GM19099 (cell line): ENCODE measurements around the gene MAML3.

Source experiments
- POLR2A ChIP-seq: IDR thresholded peaks from 3 replicates; pipeline ENCODE4 v1.6.1; 2011; ENCODE audit warnings: low read depth; ENCODE audit not compliant: insufficient read length; ENCODE audit errors: extremely low read depth

The MAML3 gene

DNA sequence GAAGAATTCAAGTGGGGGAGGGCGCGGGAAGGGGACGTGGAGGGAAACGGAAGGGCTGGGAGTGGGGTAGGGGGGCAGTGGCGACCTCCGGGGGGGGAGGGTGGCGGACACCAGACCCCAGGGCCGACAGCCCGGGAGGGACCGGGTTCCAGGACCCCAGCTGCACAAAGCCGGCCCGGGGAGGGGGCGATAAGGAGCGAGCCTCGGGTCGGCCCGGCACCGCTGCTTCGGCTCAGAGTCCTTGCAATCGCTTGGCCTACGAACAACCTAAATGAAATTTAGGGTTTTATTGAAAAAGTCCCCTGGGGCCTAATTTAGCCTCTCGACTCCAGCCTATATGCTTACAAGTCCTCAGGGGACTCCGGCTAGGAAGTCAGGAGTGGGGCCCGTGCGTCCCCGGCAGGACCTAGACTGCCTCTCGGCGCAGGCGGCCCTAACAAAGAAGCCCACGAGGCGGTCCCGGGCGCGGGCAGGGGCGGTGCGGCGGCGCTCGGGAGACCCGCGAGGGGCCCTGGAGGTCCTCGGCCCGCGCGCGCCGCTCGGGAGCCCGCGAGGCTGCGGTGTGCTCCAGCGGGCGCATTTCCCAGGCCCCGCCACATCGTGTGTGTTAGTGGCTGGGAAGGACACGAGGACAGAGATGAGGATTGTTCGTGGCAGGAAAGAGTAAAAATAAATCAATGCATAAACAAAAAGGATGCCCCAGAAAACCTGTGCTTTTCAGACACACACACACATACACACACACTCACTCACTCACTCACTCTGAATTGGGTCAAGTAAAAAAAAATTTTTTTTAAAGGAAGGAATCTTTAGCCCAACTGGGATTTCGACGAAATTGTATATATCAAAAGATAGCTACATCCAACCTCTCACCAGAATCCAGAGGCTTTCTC is 418.4 kb downstream of the MAML3 start:
- no peak for TF ChIP-seq POLR2A

DNA sequence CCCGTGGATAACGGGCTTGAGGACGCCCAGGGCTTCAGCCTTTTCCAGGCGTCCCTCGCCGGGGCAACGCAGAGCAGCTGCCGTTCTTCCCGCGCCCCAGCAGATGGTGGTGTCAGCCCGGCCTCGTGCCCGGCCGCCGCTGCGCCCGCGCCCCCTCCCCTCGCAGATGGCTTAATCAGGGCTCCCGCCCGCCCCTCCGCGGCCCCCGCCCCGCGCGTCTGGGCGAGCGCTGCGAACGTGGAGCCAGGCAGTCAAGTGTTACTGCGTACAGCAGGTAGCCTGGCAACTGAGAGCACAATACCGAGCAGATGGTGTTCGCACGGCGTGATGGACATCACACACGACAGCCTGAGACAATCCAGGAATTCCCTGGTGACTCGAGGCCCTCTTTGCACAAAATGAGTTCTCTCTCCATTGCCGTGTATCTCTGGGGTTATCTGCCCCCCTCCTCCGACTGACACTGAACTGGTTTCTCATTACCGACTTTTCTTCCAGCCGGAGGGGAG is 419.1 kb downstream of the MAML3 start:
- TF ChIP-seq POLR2A, result no peak

DNA sequence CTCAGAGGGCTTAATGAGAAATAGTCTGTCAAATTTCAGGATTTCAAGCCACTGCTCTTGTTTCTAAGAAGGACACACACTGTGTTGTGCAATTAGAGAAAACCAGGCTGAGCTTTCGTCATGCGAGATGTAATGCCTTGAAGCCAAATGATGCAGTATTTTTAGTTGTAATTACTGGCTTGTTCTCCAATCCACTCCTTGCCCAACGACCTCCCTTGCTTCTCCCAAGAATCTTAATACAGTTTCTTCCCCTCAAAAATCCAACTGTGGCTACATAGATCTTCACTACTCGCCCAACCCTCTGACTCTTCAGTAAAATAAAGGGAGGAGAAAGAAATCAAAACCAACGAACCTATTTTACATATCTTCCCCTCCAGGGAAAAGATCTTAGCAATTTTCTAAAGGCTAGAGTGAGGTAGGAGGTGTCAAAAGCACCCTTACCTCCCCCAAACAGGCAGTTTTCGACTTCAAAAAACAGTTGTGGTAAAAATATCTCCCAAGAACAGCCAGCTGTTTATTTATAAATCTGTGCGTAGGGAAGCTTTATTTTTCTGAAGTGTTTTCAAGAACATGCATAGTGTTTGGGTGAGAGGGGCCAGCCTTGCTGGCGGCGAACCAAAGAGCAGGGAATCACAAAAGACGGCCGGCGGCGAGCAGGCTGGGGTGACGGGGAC is 419.6 kb downstream of the MAML3 start:
- TF ChIP-seq POLR2A, result no peak

DNA sequence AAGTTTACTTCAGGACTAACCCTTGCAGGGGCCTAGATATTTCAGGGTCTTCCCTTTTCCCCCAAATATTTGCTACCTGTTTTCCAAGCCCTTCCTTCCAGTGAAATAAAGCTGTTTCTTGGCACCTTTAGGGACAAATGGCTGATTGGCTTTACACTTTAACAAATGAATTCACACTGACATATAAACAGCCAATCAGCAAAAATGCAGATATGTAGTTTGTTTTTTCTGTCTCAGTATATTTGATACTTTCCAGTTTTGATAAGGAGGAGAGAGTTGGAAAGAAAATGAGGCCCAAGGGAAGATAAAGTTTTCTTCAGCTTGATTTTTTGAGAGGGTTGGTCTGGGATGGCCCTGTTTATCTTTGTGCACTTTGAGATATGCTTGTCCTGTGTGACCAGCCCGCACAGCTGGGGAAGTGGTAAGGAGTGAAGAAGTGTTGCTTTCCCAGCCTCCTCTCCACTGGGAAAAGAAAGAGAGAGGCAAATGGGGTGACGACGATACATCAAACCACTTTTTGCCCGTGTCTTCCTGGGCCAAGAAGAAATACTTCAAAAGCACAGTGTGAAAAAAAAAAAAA is 420.9 kb downstream of the MAML3 start:
- TF ChIP-seq POLR2A, result no peak

DNA sequence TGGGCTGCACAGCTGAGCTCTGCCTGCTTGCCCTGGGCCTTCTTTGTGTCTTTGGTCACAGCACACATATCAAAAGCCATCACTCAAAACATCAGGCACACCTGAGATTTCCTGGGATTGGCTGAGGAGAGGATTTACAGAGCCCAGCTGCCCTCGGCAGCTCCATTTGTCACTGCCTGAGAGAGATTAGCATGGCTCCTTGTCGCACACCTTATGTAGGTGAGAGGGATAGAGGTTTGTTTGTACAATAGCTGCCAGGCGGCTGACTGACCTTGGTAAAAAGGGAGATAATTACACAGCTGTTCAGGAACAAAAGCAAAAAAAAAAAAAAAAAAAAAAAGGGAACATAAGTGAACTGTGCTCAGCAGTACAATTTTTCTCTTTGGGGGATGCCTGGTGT is 425.1 kb downstream of the MAML3 start:
- no peak for TF ChIP-seq POLR2A

DNA sequence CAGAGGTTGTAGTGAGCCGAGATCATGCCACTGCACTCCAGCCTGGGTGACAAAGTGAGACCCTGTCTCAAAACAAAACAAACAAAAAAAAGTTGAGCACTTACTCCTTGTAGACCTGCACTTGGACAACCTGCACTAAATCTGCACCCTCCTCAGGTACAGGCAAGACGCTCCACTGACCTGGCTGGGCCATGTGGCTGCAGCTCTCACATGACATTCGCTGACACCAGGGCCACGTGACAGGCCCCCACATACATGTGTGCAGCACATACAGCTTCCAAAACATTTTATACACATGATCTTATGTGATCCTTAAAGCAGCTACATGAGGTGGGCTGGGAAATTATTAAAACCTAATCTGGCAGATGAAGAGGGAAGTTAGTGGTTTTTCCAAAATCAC is 425.8 kb downstream of the MAML3 start:
- TF ChIP-seq POLR2A, result no peak

DNA sequence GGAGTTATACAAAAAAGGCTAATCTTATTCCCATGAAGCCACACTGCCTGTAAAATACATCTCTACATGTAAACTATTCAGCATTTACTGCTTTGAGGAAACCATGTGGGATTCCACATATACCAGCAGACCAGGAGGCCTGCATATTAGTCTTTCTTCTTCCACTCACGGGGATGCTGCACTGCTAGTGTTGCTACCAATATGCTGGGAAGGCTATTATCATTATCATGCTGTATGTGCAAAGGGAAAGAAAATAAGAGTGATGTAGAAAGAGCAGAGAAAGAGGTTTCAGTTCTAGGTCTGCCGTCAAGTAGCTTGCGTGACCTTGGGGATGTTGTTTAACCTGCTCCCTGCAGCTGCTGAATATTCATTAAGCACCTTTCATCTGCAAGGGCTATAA is 427.4 kb downstream of the MAML3 start:
- TF ChIP-seq POLR2A, result no peak

DNA sequence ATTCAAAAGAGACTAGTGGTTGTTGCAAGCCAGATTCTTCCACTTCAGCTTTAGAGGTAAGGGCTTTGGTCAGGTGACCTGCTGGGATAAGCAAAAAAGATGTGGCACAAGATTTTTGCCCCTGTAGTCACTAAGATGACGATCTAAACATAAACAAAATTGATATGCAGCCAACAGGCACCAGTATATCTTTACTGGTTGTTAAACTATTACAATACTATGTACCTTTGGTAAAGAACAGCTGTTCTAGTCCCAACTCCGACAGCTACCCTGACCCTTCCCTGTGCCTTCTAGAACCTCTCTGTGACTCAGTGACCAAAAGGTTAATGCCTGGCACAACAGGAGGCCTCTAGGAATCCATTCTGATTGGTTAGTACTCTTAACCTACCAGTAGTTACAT is 428.7 kb downstream of the MAML3 start:
- no peak for TF ChIP-seq POLR2A

DNA sequence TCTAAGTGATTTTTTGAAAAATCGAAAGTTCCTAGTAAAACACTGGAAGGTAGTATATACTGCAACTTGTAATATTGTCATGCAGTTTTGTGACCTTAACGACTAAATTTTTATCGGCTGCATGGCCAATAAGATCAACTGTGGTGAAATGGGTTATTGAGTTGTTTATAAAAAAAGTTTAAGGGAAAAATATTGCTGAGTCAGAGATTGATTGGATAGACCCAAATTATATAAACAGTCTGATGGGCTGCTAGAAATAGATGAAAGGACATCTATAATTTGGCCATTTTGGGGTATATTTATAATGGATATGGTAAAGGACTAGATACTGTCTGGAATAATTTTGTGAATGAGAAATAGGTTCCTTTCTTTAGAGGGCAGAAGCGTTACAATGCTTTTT is 432.2 kb downstream of the MAML3 start:
- no peak for TF ChIP-seq POLR2A

DNA sequence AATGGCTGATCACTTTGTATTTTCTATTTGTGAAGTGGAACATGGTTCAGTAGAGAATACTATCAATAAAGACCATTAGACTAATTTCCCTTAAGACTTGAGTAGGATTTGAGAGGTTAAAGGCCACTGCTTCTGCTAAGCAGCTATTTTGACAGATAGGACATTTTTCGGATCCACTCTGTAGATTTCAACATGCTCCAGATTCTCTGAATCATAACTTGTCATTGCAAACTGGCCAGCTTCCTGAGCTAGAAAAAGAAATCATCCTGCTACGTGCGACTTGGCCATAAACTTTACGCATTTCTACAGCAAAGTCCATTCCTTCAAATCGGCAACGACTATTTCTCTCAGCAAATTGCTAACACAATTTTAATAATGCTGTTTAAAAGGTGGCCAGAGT is 433.2 kb downstream of the MAML3 start:
- no peak for TF ChIP-seq POLR2A

DNA sequence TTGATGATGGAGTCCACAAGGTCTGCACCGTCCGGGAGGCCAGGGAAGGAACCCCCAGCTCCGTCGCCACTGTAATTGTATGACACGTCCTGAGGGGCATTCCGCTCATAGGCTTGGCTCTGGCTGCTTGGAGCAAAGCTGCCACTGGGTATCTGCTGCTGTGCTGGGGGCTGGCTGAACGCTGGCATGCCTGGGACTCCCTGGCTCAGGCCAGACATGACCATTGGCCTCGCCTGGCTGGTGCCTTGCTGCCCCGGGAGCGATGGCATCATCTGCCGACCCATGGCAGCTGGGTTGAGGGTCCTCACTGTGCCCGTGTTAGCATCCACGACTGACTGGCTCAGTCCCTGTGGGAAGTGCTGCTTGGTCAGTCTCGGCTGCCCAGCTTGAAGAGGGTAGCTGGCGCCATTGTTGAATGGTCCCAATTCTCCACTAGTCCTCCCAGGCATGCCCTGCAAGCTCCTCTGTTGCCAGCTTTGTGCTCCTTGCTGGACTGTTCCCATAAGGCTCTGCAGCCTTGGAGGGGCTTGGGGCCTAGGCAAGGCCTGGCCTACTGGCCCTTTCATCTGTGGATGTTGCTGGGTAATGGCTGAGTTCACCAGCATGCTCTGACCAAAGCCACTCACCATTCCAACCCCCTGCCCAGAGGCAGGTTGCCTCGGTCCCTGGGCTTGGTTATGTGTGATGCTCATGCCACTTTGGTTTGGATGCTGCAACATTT is 434.4 kb downstream of the MAML3 start:
- TF ChIP-seq POLR2A, result no peak

DNA sequence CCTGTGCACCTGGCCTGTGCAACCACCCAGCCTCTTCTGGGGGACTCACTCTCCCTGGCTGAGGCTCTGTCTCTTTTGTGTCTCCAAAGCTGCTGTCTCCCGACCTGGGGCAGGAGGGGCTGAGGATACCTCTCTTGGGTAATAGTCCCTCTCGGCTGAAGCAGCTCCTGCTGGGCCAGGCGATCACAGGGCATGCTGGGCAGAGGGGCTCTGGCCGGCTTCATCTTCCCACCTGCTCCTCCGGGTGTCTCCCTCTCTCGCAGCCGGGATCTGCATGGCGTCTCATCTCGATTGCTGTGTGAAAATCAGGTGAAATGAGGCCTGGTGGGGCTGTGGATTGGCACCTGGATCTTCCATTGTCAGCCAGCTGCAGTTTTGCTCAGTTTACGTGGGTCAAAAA is 435.2 kb downstream of the MAML3 start:
- TF ChIP-seq POLR2A, result no peak

DNA sequence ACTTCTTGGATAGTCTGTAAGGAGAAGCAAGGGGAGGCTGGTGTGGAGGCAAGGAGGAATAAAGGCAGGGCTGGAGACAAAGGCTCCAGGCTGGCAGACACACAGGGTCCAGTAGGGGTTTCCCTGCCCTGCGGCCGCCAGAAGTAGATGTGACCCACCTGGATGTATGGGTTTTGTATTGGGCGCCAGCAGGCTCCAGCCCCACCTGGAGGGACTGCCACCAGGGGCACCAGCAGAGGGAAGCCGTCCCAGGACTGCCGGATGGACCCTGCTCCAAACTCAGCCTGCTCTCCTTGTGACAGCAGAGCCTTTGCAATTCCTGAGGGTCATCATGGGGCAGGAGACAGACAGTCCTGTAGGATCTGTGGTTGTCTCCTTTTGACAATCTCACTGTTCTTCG is 435.6 kb downstream of the MAML3 start:
- TF ChIP-seq POLR2A, result no peak

DNA sequence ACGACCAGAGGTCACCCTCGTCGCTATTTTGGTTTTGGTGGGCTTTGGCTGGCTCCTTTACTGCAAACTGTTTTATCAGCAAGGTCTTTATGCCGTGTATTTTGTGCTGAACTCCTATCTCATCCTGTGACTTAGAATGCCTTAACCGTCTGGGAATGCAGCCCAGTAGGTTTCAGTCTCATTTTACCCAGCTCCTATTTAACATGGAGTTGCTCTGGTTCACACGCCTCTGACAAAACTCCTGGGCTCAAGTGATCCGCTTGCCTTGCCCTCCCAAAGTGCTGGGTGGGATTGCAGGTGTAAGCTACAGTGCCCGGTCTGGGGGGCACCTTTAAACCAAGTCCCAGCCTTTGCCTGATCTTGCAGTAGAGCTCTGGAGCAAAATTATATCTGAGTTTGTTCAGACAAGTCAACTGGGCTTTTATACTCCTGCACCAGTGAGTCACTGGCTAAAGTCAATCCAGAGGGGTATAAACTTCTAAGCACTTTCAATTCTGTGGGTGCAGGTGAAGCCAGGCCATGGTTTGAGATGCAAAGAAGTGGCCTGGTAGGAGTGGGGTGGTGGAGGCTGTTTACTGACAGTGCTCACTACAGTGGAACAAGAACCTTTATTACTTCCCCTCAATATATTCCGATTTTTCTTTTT is 438.1 kb downstream of the MAML3 start:
- no peak for TF ChIP-seq POLR2A

DNA sequence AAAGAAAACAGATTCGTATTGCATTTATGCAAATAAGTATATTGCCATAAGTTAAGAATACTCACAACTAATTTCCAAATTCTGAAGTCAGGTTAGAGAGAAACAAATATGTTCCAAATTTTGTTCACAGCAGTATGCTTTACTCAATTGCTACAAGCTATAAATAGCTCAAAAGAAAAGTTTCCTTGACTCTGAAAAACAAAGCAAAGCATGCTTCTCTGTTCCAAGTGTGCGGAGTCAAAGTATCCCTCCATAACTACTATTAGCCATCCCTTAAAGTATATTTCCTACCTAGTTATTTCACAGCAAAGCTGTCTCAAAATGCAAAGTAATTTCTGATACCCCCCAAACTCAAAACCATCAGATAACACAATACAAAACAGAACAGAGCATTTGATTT is 441.1 kb downstream of the MAML3 start:
- no peak for TF ChIP-seq POLR2A
